CD4-positive, alpha-beta T cell treated with Interleukin-6 for 4 hours (primary cell): ENCODE results near the gene SLC24A4.

ENCODE experiments used
- DNase-seq: peaks from one replicate; pipeline ENCODE4 v3.0.0-alpha.2; 2020; ENCODE audit warnings: mixed read lengths

Gene SLC24A4

DNA sequence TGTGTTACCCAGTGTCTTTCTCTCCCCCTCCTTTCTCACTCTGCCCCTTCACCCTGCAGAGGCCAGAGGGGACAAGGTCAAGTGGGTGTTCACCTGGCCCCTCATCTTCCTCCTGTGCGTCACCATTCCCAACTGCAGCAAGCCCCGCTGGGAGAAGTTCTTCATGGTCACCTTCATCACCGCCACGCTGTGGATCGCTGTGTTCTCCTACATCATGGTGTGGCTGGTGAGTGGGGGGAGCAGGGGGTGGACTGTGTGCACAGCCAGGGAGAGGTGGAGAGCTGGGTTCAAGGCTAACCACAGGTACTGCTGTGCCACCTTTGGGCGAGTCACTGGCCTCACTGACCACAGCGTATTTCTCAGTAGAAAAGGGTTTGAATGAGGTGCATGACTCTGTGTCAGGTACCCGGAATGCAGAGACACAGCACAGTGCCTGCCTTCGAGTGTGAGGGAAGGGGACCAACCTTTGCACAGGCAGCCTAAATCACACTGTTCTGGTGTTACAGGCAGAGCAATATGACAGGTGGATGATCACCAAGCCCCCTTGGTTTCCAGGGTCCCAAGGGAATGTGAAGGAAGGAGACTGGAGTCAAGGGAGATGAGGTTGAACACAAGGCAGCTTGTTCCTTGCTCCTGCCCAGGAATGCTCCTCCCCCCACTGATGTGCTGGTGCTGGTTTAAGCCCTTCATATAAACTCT, 159.8 kb downstream of the SLC24A4 start:
- DNase-seq: no peak

DNA sequence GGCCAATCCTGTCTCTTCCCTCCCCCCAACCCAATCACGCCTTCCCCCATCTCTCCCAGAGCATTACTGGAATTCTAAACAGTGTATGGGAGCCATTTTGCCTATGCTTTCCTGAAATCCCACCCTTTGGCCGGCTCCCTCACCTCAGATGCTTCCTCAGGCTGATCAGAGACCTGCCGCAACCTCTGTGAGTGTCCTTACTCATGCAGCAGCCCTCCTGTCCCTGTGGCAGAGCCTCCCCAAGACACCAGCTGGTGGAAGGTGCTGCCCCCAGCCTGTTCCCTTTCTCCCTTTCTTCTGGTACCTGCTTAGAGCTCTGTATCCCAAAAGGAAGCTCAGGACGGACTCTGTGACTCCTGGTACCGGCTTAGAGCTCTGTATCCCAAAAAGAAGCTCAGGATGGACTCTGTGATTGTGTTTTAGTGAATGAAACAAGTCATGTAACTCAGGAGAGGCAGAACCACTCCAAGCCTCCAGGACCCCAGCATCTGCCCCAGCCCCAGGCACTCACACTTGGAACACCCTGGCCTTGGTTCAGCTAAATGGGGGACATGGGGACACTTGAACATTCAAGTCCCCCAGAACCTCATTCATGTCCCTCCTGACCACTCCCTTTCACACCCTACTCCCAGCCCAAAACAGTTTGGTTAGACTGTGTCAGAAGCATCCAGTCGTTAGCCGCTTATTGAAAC, 161.3 kb downstream of the SLC24A4 start:
- no peak for DNase-seq

GRCh38 chr14:92486881-92487280, 163.9 kb downstream of the SLC24A4 start:
- DNase-seq: no peak

GRCh38 chr14:92487513-92488133, 164.7 kb downstream of the SLC24A4 start:
- DNase-seq: no peak

- DNase-seq: no peak
Observed at GRCh38 chr14:92489394-92490238, 166.7 kb downstream of the SLC24A4 start.

- no peak for DNase-seq
Observed at GRCh38 chr14:92490239-92490959, 167.4 kb downstream of the SLC24A4 start.

GRCh38 chr14:92491782-92492181, 168.8 kb downstream of the SLC24A4 start:
- DNase-seq: no peak

- DNase-seq: no peak
Observed at GRCh38 chr14:92492258-92492657, 169.3 kb downstream of the SLC24A4 start.

DNA sequence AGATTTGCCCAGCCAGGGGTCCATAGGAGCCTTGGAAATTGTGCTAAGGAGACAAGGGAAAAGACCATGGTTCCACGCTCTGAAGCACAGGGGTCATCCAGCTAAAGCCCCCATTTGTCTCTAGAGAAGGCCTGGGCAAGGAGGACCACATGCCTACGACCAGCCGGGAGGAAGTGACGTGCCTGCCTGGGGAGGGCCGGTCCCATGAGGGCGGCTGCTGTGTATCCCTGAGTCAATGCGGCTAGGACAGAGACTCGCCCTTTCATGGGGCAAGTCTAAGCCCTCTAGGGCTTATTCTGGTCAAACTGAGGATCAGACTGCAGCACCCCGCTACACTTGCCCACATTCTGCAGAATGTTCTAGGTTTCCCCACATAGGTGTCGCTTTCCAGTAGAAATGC, 170.1 kb downstream of the SLC24A4 start:
- no peak for DNase-seq

GRCh38 chr14:92493492-92493891, 170.5 kb downstream of the SLC24A4 start:
- DNase-seq: no peak

- no peak for DNase-seq
Observed at GRCh38 chr14:92494512-92494911, 171.5 kb downstream of the SLC24A4 start.

DNA sequence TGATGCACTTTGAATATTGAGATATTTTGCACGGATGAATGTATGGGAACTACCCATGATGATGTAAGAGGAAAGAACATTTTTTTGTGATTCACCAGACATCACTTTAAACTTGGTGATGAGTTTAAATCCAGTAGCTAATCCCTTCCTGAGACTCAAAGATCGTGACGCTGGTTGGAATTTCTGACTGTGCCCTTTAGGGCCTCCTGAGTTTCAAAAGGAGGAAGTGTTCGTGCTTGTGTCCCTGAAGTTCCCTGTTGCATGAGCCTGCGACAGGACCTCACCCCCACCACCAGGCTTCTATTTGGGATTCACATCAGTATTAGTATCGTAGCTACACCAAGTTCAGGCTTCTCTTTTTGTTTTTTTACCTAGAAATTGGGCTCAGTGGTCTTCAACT, 172.1 kb downstream of the SLC24A4 start:
- DNase-seq: no peak

DNA sequence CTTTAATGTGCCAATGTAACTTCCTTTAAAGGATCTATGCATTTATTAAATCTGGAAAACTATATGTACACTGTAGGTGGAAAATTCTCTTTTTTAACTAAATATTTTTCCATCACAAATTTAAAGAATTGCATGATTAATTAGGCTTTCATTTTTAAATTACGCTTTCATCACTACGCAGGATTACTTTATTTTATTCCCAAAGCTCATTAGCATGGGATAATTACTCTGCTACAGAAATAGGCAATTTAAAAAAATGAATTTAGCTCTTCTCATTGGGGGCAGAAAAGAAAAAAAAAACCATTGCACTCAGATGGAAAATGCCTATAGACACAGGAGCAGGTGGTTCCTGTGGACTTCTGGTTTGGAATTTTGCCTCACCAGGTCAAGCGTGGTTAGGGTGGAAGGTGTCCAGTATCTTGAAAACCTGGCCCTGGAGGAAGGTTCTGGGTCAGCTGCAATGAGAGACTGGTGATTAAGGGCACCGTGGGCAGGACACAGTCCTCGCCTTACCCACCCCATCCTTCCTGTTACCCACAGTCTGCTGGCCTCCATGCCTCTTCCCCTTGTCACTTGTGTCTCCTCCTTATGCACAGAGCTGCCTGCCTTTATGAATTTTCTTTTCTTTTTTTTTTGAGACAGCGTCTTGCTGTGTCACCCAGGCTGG, 173.4 kb downstream of the SLC24A4 start:
- no peak for DNase-seq

- no peak for DNase-seq
Observed at GRCh38 chr14:92497391-92497790, 174.4 kb downstream of the SLC24A4 start.

- DNase-seq: no peak
Observed at GRCh38 chr14:92499234-92499633, 176.3 kb downstream of the SLC24A4 start.

GRCh38 chr14:92500491-92500941, 177.6 kb downstream of the SLC24A4 start:
- no peak for DNase-seq

DNA sequence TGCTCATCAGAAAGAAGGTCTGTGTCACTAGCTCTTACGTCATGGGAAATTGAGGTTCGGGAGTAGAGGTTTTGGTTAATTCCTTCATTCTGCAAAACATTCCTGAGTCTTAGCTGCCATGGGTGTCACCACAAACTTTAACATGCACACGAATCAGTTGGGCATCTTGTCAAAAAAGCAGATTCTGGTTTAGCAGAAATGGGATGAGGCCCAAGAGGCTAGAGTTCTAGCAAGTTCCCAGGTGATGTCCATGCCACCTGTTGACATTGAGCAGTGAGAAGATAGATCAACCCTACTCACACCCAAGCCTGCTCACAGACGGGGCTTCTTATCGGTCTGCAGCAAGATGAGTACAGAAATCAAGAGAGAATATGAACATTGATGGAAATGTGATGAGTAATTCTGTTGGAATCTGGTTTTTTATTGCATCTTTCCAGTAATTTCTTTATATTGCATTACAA, 179.0 kb downstream of the SLC24A4 start:
- DNase-seq: no peak

- DNase-seq: no peak
Observed at GRCh38 chr14:92502541-92503286, 179.7 kb downstream of the SLC24A4 start.

DNA sequence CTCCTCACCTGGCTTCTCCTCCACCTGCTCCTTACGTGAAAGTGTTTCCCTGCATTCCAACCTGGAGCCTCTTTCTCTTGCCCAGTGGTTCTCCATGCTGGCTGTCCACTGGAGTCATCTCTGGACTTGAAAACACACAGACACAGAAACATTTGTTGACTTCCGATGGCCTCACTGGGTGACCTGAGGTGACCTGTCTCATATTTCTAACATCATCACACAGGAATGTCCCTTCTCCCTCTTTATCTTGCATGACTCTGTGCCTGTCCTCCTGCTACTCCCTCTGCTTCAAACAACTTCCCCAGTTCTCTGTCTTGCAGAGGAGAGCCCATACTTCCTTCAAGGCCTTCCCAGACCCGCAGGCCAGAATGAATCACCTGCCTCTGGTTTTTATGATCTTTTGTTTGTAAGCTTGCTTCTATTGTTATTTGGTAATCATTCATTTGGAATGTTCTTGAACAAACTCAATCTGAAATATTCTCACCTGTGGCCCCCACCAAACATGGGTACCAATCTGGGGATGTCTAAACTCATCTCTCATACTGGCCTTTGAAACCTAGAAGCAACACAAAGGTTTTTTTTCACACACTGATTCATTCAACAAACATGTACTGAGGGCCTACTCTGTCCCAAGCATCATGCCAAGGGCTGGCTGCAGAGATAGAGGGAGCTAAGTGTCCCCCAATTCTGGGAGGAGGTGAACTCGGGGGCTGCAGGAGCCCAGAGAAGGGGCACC, 181.0 kb downstream of the SLC24A4 start:
- DNase-seq: no peak

DNA sequence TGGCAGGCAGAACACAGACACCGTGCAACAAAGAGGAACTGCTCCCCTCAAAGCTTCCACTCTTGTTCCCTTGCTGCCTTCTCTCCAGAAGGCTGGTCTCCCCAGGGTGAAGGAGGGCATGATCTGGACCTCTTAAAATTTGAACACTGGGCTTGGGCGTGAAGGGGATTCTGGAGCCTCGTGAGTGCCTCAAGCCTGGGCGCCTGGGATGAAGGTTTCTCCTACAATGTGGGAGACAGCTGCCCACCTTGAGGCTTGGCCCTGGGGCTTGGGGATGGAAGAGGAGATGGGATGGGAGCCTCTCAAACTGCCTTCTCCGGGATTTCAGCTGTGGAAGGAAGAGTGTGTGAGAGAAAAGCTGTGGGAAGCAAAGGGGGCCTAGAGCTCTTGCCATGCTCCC, 182.9 kb downstream of the SLC24A4 start:
- no peak for DNase-seq
